Tongue (tissue), 2 donors: ENCODE results near the gene KCNJ9. TPM values are rescaled to one million over a fixed set of nuclear protein-coding genes. Genes with fewer than 3 reads are reported as not detected.

Experiments
- DNase-seq: peaks from one replicate; pipeline ENCODE4 v3.0.0-alpha.2; 2015
- total RNA-seq: library from RNA; depleted of rRNA; stranded (reverse); fragments of >200 nt; gene quantifications from one replicate; pipeline ENCODE4 v1.2.3, GENCODE V29; 2014

The KCNJ9 gene
- total RNA-seq, 1 donor from 2014 or later = not detected

DNA sequence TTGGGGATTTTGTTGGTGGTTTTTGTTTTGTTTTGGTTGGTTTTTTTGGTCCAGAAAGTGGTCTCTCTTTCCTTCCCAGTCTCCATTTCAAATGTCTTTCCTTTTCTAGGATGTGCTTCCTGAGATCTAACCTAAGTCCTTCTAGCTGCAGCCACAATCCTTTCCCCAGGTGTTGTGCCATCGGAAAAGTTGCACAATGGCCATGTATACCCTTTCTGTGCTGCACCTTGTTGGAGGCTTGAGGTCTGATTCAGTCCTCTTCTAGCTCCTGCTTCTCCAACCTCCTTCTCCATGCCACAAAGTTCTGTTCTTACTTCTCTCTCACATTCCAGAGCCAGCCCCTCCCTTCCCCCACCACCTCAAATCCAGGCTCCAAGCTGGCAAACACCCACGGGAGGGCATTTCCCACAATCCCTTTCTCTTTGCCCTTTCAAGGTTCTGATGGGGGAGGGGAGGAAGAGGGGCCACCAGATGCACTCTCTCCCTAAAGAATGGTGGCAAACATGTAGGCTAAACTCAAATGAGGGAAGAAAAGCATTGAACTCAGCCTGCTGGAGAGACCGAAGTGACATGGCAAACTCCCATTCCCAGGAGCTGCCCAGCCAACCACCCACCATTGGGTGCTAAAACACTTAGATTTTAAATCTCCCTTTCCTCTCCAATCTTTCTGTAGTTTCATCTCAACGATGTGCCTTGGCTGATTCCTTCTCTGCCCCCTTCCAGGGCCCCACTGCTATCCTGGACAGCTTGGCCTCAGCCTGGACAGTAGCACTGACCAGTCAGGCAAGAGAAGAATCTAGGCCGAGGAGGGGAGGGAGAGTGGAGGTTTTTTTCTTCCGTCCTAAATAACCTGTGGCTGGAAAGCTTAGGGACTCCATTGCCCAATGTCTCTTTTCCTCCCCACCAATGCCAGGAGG, 14.3 kb upstream of the KCNJ9 start:
- DNase-seq = no peak

DNA sequence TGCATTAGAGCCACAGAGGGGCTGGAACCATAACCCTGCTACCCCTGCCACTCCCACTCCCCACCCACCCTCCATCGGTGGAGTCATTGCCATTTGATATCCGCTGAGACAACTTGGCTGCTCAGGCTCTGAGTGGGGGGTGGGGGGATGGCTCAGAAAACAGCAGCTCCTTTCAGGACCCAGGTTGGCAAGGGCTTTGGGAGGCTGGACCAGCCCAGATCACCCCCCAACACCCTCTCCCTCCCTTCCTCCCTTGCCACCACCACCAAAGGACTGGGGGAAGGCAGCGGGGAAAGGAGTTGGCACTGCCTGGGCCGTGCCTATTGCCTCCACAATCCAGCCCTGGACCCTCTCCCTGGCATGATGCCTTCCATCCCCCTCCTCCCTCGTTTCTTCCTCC, 13.1 kb upstream of the KCNJ9 start:
- DNase-seq = peak; percentile 45

DNA sequence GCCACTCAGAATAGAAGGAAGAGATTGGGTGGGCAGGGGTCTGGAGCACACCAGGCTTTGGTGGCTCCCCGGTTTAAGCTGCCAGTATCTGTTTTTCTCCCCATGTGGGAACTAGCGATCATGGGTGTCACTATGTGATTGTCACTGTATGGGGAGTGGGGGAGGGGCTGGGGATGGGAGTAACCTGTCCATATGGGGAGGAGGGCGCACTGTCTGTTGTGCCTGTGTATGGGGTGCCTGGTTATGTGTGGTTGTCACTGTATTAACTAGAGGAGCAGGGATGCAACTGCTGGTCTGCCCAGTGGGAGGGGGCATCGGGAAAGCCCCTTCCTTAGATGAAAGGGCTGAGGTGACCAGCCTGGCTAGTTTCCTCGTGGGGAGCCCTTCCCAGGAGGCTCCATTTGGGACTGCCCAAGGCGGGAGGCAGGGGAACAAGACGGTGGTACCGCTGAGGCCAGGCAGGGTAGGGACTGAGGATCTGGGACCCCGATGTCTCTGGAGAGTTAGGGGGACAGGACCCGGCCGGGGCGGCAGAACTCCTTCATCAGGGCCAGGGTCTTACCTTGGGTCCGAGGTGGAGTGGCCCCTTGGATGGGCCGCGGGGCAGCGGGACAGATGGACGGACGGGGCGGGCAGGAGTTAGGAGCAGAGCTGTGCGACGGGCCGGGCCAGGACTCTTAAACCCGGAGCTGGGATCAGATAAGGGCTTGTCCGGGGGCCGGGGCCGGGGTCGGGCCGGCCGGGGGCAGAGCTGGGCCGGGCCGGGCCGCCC, 11.7 kb upstream of the KCNJ9 start, which contains the start of gene KCNJ10:
TSS of gene KCNJ10 (minus strand) at position 701 of the 772 bp plus-strand sequence. CDS start 27,628 bp downstream, outside the sequence.
- no peak for DNase-seq

DNA sequence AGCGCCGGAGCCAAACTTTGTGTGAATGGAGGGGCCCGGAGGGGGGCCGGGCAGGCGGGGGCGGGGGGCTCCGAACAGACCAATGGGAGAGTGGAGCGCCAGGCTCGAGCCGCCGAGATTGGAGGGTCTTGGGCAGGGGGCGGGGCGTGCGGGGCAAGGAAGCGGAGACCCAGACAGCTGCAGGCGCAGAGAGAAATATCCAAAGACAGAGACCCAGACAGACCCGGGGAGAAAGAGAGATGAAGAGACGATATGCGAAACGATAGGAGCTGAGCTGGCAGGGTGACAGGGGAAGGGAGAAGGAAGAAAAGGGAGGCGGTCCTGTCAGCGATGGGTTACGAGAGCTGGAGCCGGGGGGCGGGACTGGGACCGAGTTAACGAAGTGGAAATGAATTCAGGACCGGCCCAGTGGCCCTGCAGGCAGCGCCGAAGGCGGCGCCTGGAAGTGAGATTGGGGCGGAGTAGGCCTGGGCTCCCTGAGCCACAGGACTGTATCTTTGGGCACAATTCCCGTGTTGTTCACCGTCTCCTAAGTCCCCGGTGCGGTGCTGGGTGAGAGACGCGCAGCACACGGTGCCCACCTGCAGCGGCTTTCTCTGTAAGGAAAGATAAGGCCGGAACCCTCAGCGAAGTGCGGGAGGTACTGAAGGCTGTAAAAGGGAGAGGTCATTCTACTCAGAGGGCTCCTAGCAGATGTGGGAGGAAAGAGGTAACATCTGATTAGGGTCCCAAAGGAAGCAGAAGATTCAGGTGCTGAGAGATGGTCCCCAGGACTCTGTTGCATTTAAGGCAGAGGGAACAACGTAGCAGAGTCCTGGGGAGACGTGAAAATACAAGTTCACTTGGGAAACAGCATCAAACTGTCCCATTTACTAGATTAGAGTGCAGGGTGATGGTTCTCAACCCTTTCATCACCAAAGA, 10.8 kb upstream of the KCNJ9 start:
- DNase-seq = peak; percentile 93

DNA sequence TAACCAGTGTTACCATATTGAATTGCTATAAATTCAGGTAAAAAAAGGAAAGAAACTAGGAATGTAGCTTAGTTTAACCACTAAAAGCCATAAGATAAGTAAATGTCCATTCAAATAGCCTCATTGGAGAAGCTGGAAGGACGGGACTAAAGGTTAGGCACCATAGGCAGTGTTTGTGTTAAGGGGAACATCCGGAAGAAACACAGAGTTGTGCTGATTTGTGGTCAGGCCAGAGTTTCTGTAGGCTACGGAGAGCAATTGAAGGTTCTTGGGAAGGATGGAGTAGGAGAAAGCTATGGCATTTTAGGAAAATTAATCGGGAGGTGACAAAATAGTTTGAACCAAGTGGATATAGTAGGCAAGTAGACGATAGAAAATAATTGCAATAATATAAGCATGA, 10.0 kb upstream of the KCNJ9 start:
- no peak for DNase-seq

DNA sequence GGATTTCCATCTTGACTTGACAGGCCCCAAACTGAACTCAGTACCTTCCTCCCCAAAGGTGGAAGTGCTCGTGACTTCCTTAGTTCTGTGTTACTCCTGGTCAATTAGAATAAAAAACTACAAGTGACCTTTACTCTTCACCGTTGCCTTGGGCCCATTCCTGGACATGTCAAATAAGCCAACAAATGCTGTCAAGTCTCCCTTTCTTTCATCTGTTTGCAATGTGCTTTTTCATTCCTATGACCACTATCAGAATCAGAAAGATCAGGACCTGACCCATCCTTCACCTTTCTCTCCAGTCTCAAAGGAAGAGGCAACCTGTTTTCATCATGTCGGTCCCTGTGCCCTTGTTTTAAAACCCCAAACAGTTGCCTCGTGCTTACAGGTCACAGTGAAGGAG, 6.5 kb upstream of the KCNJ9 start:
- DNase-seq = no peak

DNA sequence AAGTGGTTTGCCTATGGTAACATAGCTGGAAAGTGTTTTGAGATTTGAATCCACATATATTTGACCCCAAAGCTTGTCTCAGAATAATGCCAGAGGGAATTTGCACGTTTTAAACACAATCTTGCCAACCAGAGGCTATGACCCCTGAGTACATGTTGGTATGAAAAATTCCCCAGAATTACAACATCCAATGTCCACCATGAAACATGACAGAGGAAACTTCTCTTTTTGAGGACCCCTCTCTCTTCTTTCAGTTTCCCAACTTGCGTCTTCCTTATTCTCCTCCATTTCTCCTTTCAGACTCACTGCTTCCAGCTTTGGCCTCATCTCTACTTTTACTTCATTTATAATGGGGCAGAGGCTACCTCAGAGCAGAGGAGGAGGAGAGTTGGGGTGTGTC, 5.5 kb upstream of the KCNJ9 start:
- no peak for DNase-seq

DNA sequence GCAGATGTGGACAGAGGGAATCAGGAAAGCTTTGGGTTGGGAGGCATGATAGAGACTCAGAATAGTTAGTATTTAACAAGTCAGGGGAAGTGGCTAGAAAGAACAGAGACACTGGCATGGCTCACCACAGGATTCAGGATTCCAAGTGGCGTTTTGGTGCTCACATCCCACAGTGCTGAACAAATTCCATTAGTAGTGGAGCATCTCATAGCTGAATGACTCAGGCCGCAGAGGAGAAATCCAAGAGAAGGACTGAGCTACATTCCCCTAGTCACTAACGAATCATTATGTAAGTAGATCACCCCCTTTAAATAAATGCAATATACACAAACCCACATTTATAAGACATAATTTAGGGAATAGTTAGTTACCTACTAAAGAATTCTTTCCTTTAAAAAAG, 5.0 kb upstream of the KCNJ9 start:
- DNase-seq = no peak

DNA sequence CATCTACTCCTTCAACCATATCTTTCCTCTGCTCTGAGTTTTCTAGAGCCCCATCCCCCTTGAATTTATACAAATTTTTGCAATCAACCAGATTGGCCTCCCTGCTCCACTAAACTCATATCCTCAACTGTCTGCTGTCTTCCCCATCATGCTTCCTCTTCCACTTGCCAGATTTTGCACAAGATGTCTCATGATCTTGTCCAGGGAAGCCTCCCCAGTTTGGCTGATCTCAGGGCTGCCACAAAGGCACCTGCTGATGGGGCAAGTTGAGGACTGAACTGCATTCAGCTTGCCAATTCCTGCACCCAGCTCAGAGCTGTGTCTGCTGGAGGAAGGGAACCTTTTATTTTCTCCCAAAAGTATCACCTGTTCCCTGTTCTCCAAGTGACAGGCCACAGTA, 3.9 kb upstream of the KCNJ9 start:
- DNase-seq = no peak

DNA sequence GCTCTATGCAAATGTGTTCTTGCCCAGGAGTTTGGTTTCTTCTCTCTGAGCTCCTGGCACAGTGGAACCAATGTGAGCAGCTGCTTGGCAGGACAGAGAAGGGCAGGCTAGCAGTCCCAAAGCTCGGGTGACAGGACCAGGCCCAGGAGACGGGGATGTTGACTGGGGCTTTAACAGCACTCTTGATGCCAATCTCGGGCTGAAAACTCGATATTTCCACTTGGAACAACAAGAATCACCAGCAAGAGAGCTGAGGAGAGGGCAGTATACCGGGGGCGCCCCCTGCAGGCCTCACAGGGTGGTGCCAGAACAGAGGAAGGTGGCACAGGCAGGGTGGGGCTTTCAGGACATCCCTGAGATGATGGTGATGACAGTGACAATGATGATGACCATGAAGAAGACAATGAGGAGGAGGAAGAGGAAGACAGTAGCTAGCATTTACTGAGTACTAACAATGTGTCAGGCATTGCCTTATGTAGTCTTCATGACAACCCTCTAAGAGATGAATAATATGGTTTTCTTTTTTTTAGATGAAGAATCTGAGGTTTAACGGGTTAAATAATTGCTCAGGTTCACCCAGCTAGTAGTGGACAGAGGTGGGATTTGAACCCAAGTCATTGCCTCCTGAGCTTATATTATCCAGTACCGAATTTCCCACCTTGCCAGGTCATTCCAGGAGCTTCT, 2.7 kb upstream of the KCNJ9 start:
- DNase-seq = peak; percentile 92

DNA sequence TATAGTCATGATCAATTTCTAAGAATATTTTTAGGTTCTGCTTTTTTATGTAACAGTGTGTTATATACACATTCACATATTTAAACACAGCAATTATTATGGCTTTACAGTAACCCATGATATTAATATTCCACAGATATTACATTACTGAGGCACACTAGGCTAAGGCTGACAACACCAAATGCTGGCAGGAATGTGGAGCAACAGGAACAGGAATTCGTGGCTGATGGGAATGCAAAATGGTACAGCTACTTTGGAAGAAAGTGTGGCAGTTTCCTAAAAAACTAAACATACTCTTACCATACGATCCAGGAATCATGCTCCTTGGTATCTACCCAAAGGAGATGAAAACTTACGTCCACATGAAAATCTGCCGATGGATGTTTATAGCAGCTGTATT, 1.9 kb upstream of the KCNJ9 start:
- no peak for DNase-seq

DNA sequence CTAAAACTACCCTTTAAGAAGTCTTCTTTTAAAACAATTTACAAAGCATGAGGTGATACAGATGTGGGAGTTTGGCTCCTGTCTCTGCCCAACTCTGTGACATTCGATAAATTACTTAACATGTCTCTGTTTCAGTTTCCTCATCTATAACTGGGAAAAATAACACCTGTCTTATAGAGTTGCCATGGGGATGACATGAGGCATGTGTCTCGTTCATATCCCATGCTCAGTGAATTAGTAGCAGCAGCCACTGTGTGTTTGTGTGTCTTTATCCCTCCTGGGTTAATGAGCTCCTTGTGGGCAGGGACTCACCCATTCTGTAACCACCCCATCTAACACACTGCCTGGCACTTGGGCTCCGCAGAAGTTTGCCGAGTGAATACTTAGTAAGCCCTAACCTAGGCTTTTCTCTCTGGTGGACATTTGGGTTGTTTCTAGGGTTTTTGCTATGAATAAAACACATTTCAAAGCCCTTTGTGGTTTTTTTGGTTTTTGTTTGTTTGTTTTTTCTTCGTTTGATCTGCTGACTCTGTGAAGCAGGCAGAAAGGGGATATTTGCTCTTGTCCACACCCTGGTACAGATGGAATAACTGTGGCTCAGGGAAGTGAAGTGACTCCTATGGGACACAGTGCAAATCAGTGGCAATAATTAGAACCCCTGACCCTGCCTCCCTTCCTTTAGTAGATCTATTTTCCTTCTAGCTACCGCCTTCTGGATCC, 797 bp upstream of the KCNJ9 start:
- no peak for DNase-seq

DNA sequence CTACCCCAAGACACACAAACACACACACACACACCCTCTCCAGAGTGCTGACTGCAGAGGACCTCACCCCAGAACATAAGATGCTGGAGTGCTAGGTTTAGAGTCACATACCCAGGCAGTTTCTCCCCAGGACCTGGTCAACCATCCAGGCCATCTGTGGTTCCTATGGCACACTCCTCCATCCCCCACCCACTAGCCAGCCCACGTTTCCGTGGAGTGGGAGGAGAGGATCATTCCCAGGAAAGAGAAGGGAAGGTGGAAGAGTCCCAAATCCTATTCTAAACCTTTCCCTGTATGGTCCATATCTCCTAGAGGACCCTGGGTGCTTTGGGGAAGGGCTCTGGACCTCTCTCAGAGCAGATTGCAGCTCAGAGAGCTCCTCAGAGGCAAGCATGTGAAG, 1.1 kb downstream of the KCNJ9 start:
- DNase-seq = no peak

DNA sequence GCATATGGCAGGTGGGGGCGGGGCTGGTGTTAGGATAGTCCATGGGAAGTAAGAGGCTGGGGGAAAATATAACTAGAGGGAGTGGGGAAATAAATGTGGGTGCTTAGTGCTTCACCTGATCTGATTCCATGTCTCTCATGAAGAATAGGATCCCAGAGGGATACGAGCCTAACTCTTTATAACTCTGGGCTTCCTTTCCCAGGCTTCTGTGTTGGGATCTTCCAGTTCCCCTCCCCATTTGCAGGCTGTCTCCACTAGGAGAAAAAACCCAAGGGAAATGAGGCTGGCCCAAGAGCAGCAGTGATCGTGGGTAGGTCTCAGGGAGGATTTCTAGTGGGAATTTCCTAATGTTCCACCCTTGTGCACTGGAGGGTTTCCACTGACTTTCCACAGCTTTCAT, 1.6 kb downstream of the KCNJ9 start:
- DNase-seq = no peak

DNA sequence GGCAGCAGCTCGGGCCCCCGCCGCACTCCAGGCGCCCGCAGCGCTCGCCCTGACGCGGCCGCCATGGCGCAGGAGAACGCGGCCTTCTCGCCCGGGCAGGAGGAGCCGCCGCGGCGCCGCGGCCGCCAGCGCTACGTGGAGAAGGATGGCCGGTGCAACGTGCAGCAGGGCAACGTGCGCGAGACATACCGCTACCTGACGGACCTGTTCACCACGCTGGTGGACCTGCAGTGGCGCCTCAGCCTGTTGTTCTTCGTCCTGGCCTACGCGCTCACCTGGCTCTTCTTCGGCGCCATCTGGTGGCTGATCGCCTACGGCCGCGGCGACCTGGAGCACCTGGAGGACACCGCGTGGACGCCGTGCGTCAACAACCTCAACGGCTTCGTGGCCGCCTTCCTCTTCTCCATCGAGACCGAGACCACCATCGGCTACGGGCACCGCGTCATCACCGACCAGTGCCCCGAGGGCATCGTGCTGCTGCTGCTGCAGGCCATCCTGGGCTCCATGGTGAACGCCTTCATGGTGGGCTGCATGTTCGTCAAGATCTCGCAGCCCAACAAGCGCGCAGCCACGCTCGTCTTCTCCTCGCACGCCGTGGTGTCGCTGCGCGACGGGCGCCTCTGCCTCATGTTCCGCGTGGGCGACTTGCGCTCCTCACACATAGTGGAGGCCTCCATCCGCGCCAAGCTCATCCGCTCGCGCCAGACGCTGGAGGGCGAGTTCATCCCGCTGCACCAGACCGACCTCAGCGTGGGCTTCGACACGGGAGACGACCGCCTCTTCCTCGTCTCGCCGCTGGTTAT, 2.8 kb downstream of the KCNJ9 start:
- peak; percentile 66 for DNase-seq

DNA sequence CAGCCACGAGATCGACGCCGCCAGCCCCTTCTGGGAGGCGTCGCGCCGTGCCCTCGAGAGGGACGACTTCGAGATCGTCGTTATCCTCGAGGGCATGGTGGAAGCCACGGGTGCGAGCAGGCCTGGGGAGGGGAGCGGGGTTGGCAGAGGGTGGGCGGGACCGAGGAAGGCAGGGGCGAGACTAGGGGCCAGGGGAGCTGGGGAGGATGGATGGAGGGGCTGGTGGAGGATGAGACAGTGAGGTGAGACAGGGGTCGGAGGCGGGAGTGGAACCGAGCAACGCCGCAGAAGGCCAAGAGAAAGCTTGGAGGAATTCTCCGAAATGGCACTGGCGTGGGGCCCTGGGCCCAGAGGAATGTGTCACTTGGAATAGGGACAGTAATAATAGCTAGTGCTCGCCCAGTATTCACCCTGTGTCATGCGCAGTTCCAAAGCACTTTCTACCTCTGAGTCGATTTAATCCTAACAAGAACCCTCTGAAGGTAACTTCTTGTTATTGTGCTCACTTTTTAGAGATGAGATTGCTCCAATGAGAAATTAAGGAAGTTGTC, 3.5 kb downstream of the KCNJ9 start:
- DNase-seq = no peak

DNA sequence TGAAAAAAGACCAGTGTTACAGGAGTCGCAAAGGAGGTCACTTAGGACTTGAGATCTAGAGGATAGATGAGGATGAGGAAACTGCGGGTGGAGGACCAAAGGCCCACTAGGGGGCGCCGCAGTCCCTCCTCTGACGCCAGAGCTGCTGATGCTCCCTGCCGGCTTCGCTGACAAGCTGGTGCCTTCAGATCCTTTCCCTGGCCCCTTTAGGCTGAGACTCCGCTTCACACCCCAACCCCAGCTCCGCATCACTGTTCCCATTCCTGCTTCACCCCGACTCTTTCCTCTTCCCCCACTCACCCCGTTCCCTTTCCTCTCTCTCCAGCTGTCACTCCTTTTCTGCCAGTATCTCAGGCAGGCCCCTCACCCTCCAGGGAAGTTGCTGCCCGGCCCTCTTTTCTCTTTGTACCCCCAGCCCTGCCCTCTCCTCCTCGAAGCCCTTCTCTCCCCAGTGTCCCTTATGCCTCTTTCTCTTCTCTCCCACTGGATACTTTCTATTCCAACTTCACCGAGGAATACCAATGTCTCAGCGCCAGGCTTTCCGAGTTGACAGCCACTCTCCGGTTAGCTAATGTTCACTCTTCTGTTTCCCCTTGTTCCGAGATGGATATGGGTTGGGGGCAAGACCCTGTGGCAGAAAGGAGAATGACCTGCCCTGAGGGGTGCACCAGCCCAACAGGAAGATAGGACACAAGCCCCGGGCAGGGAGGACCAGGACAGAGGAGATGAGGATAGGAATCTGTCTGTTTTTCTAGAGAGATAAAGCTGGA, 4.5 kb downstream of the KCNJ9 start:
- peak; percentile 89 for DNase-seq

DNA sequence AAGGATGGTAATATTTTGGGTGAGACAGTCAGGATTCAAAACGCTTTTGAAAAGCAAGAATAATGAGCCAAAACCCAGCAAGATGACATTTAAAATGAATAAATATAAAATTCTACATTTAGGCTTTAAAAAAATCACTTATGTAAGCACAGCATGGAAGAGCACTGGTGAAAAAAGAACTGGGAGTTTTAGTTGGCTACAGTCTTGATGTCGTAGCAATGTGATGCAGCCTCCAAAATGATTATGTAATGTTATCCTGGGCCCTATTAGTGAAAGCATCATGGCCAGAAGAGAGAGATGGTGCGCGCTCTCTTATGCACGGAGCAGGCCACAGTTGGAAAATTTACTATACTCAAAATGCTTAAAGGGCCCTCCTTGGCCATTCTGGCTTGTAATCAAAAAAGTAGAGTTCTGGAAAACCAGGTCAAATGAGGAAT, 5.1 kb downstream of the KCNJ9 start:
- no peak for DNase-seq

DNA sequence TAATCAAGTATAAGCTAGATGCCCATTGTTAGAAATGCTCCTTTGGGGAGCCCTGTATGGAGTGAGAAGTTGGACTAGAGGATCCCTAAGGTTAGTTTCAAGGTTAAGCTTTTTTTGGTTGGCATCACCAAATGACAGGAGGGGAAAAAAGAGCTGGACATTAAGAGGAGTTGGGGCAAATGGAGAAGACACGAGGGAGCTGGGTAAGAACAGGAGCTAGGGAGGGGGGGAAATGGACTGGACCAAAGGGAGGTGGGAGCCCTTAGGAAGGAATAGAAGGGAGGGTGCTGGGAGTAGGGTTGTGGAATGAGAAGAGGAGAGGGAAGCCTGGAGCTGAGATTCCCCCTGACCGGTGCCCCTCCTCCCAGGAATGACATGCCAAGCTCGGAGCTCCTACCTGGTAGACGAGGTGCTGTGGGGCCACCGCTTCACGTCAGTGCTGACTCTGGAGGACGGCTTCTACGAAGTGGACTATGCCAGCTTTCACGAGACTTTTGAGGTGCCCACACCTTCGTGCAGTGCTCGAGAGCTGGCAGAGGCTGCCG, 5.9 kb downstream of the KCNJ9 start:
- DNase-seq = no peak
